Prostate gland (tissue), 2 donors: ENCODE measurements around the gene SCAPER.

ENCODE experiments used
- POLR2AphosphoS5 ChIP-seq: sonication (generic); formaldehyde crosslinking; IDR thresholded peaks from one replicate; pipeline ENCODE4 v1.6.1; 2017; ENCODE audit warnings: antibody characterized with exemption
- TF ChIP-seq, protein P1 (sequence below), 4 experiments: fragments of 200-600 bp in 2 of 4; fragments of 450-650 bp in 2 of 4; sonication (generic) in 2 of 4; IDR thresholded peaks; 1 replicate in 3 of 4; 2 replicates in 1 of 4; pipeline ENCODE4 v1.5.1; 2016 to 2019; ENCODE audit warnings: antibody characterized with exemption in 4 of 4, mild to moderate bottlenecking in 2 of 4, moderate library complexity in 2 of 4

DNA sequence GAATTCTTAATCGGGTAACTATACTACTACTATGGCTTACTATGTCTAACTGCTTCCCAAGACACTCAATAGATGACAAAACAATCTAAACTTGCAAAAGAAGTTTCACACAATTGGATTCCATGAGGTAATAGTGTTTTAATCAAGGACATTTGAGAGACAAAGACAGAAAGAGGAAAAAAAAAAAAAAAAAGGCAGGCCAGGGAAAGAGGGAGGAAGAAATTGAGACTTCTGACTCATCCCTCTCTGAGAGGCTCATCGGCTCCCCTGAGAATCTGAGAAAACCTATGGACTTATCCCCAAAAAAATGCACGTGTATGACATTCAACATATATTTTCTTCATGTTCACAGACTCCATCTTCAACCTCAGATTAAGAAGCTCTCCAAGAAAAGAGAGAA is 61.0 kb downstream of the SCAPER start:
- TF ChIP-seq, protein P1, sequence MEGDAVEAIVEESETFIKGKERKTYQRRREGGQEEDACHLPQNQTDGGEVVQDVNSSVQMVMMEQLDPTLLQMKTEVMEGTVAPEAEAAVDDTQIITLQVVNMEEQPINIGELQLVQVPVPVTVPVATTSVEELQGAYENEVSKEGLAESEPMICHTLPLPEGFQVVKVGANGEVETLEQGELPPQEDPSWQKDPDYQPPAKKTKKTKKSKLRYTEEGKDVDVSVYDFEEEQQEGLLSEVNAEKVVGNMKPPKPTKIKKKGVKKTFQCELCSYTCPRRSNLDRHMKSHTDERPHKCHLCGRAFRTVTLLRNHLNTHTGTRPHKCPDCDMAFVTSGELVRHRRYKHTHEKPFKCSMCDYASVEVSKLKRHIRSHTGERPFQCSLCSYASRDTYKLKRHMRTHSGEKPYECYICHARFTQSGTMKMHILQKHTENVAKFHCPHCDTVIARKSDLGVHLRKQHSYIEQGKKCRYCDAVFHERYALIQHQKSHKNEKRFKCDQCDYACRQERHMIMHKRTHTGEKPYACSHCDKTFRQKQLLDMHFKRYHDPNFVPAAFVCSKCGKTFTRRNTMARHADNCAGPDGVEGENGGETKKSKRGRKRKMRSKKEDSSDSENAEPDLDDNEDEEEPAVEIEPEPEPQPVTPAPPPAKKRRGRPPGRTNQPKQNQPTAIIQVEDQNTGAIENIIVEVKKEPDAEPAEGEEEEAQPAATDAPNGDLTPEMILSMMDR (IDR thresholded peaks at IDR 0.05): no peak
- no peak for TF ChIP-seq POLR2AphosphoS5
